GM12801 (cell line): ENCODE measurements around the gene SSRP1.

Experiments
- CTCF ChIP-seq: IDR thresholded peaks from one replicate; pipeline ENCODE4 v1.5.1; 2011; ENCODE audit warnings: control low read depth; ENCODE audit not compliant: insufficient read length; ENCODE audit errors: extremely low read depth

The SSRP1 gene

GRCh38 chr11:57311109-57311936 lies 24.4 kb downstream of the SSRP1 start:
- no peak for TF ChIP-seq CTCF

GRCh38 chr11:57310630-57311086 lies 25.0 kb downstream of the SSRP1 start:
- no peak for TF ChIP-seq CTCF

- TF ChIP-seq CTCF = no peak
These were observed 25.6 kb downstream of the SSRP1 start for GRCh38 chr11:57310091-57310490.

- no peak for TF ChIP-seq CTCF
These were observed 26.3 kb downstream of the SSRP1 start for GRCh38 chr11:57309106-57310059.

GRCh38 chr11:57308426-57309060 lies 27.1 kb downstream of the SSRP1 start:
- TF ChIP-seq CTCF = no peak

- TF ChIP-seq CTCF = no peak
These were observed 27.9 kb downstream of the SSRP1 start for GRCh38 chr11:57307666-57308270.
